PC-3 (cell line): Measurements from ENCODE around the gene LARP4B.

Experiments
- CTCF ChIP-seq: fragments of 300-600 bp; sonication (generic); conservative IDR thresholded peaks from 2 replicates; pipeline ENCODE4 v1.5.1; 2017; ENCODE audit warnings: antibody characterized with exemption, low read depth, mild to moderate bottlenecking, low read length
- EZH2 ChIP-seq: fragments of 300-600 bp; sonication (generic); IDR thresholded peaks from one replicate; pipeline ENCODE4 v1.6.1; 2017; ENCODE audit warnings: antibody characterized with exemption, mild to moderate bottlenecking, low read length; ENCODE audit not compliant: unreplicated experiment
- EZH2phosphoT487 ChIP-seq: fragments of 300-600 bp; sonication (generic); IDR thresholded peaks from 2 replicates; pipeline ENCODE4 v1.6.1; 2018; ENCODE audit warnings: mild to moderate bottlenecking, antibody characterized with exemption, low read length, borderline replicate concordance

- TF ChIP-seq CTCF (no peak), EZH2phosphoT487 (no peak), EZH2 (no peak)
These were observed 90.0 kb downstream of the LARP4B start for GRCh38 chr10:841535-841934.
